NCI-H146 (cell line): ENCODE data around the gene CHD9NB.
"Not testable (repeated sequence)": the region's sequence is repeated elsewhere in the genome, so short reads cannot be mapped to it uniquely, and the experiment has no call there.

ENCODE experiments used
- DNase-seq: peaks from one replicate; lab custom pipeline; 2025; lab: John Stamatoyannopoulos, UW

Gene CHD9NB

GRCh38 chr16:53083119-53083518 lies 30.4 kb upstream of the CHD9NB start:
- DNase-seq: no peak

DNA sequence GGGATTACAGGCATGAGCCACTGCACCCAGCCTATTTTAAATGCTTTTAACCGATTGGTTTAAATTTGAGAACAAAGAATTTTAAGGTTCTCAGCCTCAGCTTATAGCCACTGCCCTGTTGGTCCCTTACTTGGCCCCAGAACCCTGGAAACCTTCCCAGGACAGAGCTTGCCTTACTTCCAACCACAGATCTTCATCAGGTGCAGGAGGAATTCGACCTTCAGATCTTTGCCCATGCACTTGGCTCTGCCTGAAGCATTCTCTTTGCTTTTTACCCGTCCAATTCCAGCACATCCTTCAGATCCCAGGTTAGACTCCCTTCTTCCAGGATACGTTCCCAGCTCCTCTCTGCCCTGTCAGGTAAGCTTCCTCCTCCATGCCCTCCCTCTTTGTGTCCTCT lies 29.8 kb upstream of the CHD9NB start:
- no peak for DNase-seq

DNA sequence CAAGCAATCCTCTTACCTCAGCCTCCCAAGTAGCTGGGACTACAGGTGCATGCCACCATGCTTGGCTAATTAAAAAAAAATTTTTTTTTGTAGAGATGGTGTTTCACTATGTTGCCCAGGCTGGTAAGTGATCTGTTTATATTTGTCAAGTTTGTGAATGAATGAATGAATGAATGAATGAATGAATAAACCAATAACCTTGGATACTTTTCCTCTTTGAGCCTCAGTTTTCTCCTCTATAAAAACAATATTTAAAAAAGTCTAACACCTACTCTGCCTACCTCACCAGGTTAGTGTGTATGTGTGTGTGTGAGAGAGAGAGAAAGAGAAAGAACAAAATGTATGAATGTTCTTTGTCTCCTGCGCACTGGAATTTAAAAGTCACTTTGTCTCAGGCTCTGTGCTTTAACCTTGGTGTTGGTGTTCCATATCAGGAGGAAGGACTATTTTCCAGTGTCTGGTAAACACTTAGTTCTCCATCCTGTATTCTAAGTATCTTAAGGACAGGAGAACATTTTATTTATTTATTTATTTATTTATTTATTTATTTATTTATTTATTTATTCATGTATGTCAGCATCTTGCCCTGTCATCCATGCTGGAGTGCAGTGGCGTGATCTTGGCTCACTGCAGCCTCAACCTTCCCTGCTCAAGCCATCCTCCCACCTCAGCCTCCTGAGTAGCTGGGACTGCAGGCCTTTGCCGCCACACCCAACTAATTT lies 29.1 kb upstream of the CHD9NB start:
- DNase-seq: no peak

DNA sequence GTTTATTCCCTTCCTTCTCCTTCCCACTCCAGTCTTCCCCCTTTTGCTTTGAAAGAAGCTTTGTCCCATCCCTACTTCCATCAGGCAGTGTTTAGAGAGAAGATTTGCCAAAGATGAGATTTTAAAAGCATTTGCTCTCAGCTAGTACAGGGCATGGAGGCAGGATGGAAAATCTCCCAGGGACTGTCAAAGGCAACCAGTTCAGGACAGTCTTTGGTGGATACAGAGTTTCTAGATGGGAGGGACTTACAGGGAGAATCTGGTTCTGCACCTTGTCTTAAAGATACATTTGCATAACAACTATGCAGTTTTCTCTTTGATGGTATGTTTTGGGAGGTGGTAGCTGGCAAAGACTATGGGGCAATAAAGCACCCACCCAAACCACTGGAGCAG lies 28.3 kb upstream of the CHD9NB start:
- no peak for DNase-seq

- DNase-seq: no peak
Measured at GRCh38 chr16:53080345-53081031, 27.8 kb upstream of the CHD9NB start.

DNA sequence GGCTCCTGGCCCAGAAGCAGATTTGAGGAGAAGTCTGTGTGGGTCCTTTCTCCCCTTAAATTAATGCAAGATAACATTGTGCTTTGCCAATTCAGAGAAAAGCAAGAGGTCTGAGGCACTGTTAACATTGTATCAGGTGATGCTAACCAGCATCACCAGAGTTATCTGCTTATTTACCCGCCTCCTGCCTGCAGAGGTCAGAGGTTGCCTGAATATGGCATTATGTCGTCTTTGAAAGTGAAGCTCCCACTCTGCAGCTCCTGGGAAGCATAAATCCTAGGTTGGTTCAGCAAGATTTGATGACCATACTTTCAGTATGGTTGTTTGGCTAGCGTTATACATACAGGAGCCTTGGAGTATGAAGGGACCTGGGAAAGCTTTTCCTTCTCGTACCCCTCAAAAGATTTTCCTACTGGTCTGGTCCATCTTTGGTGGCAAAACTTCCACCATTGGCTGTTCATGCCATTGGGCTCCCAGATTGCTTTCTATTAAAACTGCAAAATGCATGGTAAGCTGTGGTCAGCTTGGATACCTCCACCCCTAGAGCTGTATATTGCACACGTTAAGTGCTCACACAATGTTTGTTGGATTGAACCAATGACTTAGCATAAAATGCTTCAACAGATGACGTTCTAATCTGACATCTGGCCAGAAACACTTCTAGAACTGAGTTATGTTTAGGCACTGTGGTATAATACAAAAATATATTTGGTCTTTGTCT lies 26.2 kb upstream of the CHD9NB start:
- no peak for DNase-seq

DNA sequence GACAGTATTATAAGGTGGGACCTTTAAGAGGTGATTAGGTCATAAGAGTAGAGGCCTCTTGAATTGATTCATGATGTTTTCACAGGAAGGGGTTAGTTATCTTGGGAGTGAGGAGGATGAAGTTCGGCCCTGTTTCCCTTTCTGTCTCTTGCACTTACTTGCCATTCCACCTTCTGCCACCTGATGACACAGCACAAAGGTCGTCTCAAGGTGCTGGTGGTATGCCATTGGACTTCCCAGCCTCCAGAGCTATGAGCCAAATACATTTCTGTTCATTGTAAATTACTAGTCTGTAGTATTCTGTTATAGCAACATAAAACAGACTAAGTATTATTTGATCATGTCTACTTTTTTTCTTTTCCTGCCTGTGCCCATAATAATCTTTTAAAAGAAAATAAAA lies 25.6 kb upstream of the CHD9NB start:
- no peak for DNase-seq

DNA sequence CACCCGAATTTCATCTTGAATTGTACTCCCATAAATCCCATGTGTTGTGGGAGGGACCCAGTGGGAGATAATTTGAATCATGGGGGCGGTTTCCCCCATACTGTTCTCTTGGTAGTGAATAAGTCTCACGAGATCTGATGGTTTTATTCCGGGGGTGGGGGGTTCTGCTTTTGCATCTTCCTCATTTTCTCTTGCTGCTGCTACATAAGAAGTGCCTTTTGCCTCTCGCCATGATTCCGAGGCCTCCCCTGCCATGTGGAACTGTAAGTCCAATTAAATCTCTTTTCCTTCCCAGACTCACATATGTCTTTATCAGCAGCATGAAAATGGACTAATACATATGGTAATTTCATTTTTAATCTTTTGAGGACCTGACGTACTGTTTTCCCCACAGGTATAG lies 22.8 kb upstream of the CHD9NB start:
- not testable (repeated sequence) for DNase-seq

- DNase-seq: not testable (repeated sequence)
Measured at GRCh38 chr16:53074296-53074695, 21.6 kb upstream of the CHD9NB start.

DNA sequence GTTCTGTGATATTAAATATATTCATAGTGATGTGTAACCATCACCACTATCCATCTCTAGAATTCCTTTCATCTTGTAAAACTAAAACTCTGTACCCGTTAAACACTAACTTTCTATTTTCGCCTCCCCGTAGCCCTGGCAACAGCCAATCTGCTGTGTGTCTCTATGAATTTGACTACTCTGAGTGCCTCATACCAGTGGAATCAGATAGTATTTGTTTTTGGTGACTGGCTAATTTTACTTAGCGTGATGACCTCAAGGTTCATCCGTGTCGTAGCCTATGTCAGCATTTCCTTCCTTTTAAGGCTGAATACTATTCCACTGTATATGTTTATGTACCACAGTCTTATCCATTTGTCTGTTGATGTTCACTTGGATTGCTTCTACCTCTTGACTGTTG lies 20.3 kb upstream of the CHD9NB start:
- DNase-seq: no peak

- no peak for DNase-seq
Measured at GRCh38 chr16:53071748-53072301, 19.1 kb upstream of the CHD9NB start.

GRCh38 chr16:53069772-53070171 lies 17.1 kb upstream of the CHD9NB start:
- no peak for DNase-seq

GRCh38 chr16:53068423-53068833 lies 15.7 kb upstream of the CHD9NB start:
- no peak for DNase-seq

DNA sequence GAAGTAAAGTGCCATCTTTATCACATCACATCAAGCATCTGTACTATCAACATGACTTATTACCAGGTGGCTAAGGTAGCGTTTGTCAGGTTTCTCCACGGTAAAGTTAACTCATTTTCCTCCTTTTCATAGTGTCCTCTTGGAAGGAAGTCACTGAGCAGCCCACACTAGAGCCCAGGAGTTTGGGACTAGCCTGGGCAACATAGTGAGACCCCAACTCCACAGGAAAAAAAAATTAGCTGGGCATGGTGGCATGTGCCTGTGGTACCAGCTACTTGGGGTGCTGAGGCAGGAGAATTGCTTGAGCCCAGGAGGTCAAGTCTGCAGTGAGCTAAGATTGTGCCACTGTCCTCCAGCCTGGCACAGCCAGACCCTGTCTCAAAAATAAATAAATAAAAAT lies 15.0 kb upstream of the CHD9NB start:
- no peak for DNase-seq

GRCh38 chr16:53065461-53066061 lies 12.9 kb upstream of the CHD9NB start:
- DNase-seq: no peak

DNA sequence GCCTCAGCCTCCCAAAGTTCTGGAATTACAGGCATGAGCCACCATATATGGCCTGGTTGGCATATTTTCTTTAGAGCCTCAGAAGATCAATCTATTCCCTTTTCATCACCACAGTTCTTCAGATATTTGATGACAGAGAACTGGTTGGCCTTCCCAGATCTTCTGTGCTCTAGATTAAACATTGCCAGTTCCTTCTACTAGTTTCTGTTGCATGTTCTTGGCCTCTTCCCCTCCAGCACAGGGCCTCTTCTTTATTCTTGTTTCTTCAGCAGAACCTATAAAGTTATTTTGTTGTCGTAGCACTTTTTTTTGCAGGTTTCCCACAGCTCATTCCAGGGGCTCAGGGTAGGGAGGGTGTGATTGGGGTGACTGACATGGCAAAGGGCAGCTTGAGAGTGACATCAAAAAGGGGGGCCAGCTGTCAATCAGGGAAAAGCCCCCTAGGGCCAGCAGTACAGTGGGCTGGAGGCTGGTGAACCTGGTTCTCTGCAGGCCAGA lies 11.4 kb upstream of the CHD9NB start:
- no peak for DNase-seq

DNA sequence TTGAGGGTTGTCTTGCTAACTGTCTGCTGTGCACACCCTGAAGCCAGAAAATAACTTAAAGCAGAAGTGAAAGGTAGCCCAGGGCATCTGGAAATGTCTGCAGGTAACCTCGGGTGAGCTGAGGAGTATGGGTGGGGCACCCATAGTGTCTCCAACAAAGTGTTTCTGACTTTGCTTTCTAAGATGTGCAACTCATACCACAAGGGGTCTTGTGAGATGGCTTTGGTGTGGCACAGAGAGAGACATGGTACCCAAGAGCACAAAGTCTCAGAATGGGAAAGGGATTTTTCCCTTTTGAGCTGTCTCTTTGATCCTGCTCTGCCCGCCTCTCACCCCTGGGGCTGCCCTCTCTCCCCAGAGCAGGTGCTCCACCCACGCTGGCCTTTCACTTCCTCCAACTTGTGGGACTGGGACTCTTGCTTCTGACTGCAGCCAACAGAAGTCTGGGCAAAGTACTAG lies 9.0 kb upstream of the CHD9NB start:
- no peak for DNase-seq

DNA sequence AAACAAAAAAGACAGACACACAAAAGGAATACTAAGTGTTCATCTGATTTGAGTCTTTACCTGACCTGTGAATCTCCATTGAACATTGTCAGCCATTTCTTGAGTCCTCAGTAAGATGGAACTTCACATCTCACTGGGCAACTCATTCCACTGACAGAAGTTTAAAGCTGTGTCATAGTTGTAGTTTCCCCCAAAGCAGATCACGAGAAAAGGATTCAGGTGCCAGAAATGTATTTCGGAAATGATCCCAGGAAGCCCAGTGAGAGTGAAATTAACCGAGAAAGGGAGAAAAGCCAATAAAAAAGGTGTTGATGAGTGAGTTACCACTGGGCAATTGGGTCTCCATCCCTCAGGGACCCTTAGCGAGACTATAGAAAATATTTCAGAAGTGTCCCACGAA lies 8.6 kb upstream of the CHD9NB start:
- DNase-seq: no peak

DNA sequence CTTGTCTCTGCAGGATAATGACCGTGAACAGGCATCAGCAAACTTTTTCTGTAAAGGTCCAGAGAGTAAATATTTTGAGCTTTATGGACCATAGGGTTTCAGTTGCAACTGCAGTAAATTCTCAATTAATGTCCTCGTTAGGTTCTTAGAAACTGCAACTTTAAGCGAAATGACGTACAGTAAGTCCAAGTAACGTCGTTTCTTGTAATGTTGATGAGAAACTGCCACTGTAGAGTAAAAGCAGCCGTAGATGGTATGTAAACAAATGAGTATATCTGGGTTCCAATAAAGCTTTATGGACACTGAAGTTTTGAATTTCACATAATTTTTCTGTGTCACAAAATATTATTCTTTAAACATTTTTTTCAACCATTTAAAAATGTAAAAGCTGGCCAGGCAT lies 7.0 kb upstream of the CHD9NB start:
- DNase-seq: no peak

GRCh38 chr16:53058882-53059281 lies 6.2 kb upstream of the CHD9NB start:
- DNase-seq: no peak

- DNase-seq: no peak
Measured at GRCh38 chr16:53058441-53058840, 5.7 kb upstream of the CHD9NB start.

DNA sequence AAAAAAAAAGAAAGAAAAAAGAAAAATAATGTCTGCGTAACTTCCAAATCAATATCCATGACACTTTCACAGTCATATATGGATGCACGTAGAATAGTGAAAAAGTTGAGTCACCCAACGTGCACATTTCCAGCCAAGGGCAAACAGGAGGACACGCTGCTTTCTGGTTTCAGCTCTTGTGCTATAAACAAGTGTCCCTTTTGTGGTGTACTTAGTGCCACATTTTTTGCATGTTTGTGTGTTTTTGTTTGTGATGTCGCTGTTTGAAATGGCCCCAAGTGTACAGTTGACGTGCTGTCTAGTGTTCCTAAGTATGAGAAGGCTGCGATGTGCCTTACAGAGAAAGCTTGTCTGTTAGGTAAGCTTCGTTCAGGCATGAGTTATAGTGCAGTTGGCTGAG lies 5.0 kb upstream of the CHD9NB start:
- no peak for DNase-seq
